Left ventricle myocardium inferior (tissue), 1 donor: ENCODE data around the gene POGLUT2. TPM values are rescaled to one million over a fixed set of nuclear protein-coding genes. Genes with fewer than 3 reads are reported as not detected.
"Not testable (repeated sequence)": the region's sequence is repeated elsewhere in the genome, so short reads cannot be mapped to it uniquely, and the experiment has no call there.

Source experiments
- DNase-seq: peaks from one replicate; pipeline ENCODE4 v3.0.0-alpha.2; 2020
- H3K27ac ChIP-seq: fragments of 200-600 bp; replicated peaks from 2 replicates; pipeline ENCODE4 v1.8.0; 2021
- H3K27me3 ChIP-seq: fragments of 200-600 bp; 2 replicates; pipeline ENCODE4 v1.8.0; 2021; ENCODE audit warnings: low read depth
- H3K36me3 ChIP-seq: fragments of 200-600 bp; 2 replicates; pipeline ENCODE4 v1.8.0; 2021
- H3K4me1 ChIP-seq: fragments of 200-600 bp; 2 replicates; pipeline ENCODE4 v1.8.0; 2021
- H3K4me3 ChIP-seq: fragments of 200-600 bp; 2 replicates; pipeline ENCODE4 v1.8.0; 2021; ENCODE audit warnings: mild to moderate bottlenecking, moderate library complexity
- H3K9me3 ChIP-seq: fragments of 200-600 bp; replicated peaks from 2 replicates; pipeline ENCODE4 v1.8.0; 2021
- CTCF ChIP-seq: fragments of 200-600 bp; IDR thresholded peaks from 2 replicates; pipeline ENCODE4 v1.8.0; 2021; ENCODE audit warnings: antibody characterized with exemption, mild to moderate bottlenecking, borderline replicate concordance
- intact Hi-C: fragments of 100-400 bp; cut with micrococcal nuclease; formaldehyde crosslinking; loops from one replicate; pipeline ENCODE4 v1.11.0; 2022
- total RNA-seq: library from RNA; stranded (reverse); fragmentation: NEBNext Ultra II Directional; extraction: Animal tissue kit (Norgen Biotek cat#: 25700); gene quantifications from one replicate; pipeline ENCODE4 v1.2.1, GENCODE V29; 2021
- donor health status: DM: no; HTN: yes; CAD: no; lungs with severe emphysema.

The POGLUT2 gene
- total RNA-seq, 1 donor from 2014 or later: 3.4 TPM

GRCh38 chr13:102788683-102789082 lies 10.1 kb downstream of the POGLUT2 start:
- H3K4me1 ChIP-seq: peaks cover 15% of the 10 kb centered on the region
- TF ChIP-seq CTCF: no peak
- H3K36me3 ChIP-seq: peaks cover 50% of the 10 kb centered on the region
- intact Hi-C loops: no loop called here
- H3K4me3 ChIP-seq: no peak overlapping the region
- DNase-seq: no peak
- no peaks in the 10 kb centered on the region for H3K9me3 ChIP-seq
- no peak overlapping the region for H3K27ac ChIP-seq
- H3K27me3 ChIP-seq: no peaks in the 10 kb centered on the region

GRCh38 chr13:102784483-102784882 lies 14.3 kb downstream of the POGLUT2 start:
- Histone ChIP-seq H3K4me3 (no peak overlapping the region), H3K36me3 (peaks cover 22% of the 10 kb centered on the region), H3K27me3 (no peaks in the 10 kb centered on the region), H3K4me1 (peaks cover 15% of the 10 kb centered on the region), H3K27ac (peak overlapping the region; percentile 81), H3K9me3 (no peaks in the 10 kb centered on the region)
- no peak for TF ChIP-seq CTCF
- no peak for DNase-seq
- intact Hi-C loops: no loop called here

- H3K4me1 ChIP-seq: peaks cover 15% of the 10 kb centered on the region
- no peaks in the 10 kb centered on the region for H3K36me3 ChIP-seq
- no peak for TF ChIP-seq CTCF
- H3K27ac ChIP-seq: no peak overlapping the region
- H3K9me3 ChIP-seq: no peaks in the 10 kb centered on the region
- no peaks in the 10 kb centered on the region for H3K27me3 ChIP-seq
- intact Hi-C loops: no loop called here
- DNase-seq: no peak
- no peak overlapping the region for H3K4me3 ChIP-seq
These were observed 17.2 kb downstream of the POGLUT2 start for GRCh38 chr13:102781591-102781990.

GRCh38 chr13:102780656-102781055 lies 18.1 kb downstream of the POGLUT2 start:
- DNase-seq, H3K9me3 ChIP-seq, H3K27me3 ChIP-seq, H3K4me3 ChIP-seq, H3K36me3 ChIP-seq, intact Hi-C loops, H3K27ac ChIP-seq: not testable (repeated sequence)
- H3K4me1 ChIP-seq: peaks cover 15% of the 10 kb centered on the region

GRCh38 chr13:102779436-102780159 lies 19.2 kb downstream of the POGLUT2 start:
- Histone ChIP-seq H3K36me3 (no peaks in the 10 kb centered on the region), H3K4me3 (no peak overlapping the region), H3K9me3 (no peaks in the 10 kb centered on the region), H3K4me1 (peaks cover 6% of the 10 kb centered on the region), H3K27me3 (no peaks in the 10 kb centered on the region), H3K27ac (no peak overlapping the region)
- DNase-seq: no peak
- TF ChIP-seq CTCF: no peak
- intact Hi-C loops: no loop called here

- intact Hi-C loops: no loop called here
- TF ChIP-seq CTCF: no peak
- Histone ChIP-seq H3K4me3 (no peak overlapping the region), H3K4me1 (peaks cover 13% of the 10 kb centered on the region), H3K27me3 (no peaks in the 10 kb centered on the region), H3K36me3 (no peaks in the 10 kb centered on the region), H3K9me3 (no peaks in the 10 kb centered on the region), H3K27ac (no peak overlapping the region)
- no peak for DNase-seq
These were observed 21.0 kb downstream of the POGLUT2 start for GRCh38 chr13:102777736-102778135.
